Stimulated activated CD8-positive, alpha-beta memory T cell treated with anti-CD3 and anti-CD28 coated beads, Interleukin-12 subunit alpha, Interleukin-12 subunit beta, amount 100 ng/mL, for 24 hours (primary cell): Measurements from ENCODE around the gene FKBP5.
"Not testable (repeated sequence)": the region's sequence is repeated elsewhere in the genome, so short reads cannot be mapped to it uniquely, and the experiment has no call there.

ENCODE experiments used
- DNase-seq: peaks from one replicate; pipeline ENCODE4 v3.0.0-alpha.2; 2020; ENCODE audit errors: extremely low read depth

The FKBP5 gene

GRCh38 chr6:35723587-35723986 is 34.9 kb upstream of the FKBP5 start:
- no peak for DNase-seq

- DNase-seq: no peak
Observed at GRCh38 chr6:35722121-35722761, 33.5 kb upstream of the FKBP5 start.

- no peak for DNase-seq
Observed at GRCh38 chr6:35719830-35720733, 31.4 kb upstream of the FKBP5 start.

DNA sequence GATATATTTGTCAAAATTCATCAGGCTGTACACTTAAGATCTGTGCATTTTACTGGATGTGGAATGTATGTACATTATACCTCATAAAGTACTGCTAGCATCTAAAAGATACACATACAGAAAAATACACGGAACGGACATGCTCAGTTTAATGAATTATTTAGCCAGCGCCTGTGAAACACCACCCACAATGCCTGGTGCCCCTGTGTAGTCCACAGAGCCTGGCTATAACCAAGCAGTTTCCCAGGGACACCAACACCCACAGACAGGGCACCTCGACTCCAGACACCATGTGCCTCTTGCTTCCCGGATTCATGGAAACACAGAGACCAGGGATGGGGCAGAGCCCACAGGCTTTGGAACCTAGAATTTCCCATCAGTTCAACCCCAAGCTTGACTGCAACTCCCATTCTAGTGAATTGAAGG is 30.7 kb upstream of the FKBP5 start:
- no peak for DNase-seq

GRCh38 chr6:35718911-35719381 is 30.2 kb upstream of the FKBP5 start:
- no peak for DNase-seq

DNA sequence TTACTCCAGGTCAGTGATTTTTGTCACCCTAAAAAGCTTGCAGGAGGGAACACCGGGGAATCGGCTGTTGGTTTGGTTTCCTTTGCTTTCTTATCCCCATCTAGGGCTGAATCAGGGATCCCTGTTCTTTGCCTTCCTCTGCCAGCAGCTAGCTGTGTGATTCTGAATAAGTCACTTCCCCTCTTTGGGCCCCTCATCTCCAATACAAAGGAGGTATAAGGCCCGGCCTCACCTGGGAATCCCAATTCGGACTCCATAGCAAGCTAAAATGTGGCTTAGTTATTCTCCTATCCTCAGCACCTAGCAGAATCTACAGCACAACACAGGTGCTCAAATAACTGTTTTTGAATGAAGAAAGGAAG is 29.6 kb upstream of the FKBP5 start:
- no peak for DNase-seq

GRCh38 chr6:35717449-35718374 is 29.0 kb upstream of the FKBP5 start:
- no peak for DNase-seq

DNA sequence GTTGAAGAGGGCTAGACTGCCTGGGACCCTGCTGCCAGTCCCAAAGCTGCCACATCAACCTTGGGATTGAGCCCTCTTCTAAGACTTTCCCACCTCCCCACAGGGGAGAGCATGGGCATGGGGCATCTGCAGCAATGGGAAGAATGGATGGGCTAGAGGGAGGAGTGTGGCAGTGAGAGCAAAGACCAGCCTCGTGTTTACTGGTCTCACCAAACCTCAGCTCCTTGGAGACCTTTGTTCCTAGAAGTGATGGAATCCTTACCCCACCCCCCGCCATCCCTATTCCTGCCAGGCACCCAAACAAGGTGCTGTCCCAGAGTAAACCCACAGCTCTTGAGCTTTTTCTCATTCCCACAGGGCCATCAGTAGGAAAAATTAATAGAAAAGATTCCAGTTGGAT is 28.1 kb upstream of the FKBP5 start:
- DNase-seq: no peak

DNA sequence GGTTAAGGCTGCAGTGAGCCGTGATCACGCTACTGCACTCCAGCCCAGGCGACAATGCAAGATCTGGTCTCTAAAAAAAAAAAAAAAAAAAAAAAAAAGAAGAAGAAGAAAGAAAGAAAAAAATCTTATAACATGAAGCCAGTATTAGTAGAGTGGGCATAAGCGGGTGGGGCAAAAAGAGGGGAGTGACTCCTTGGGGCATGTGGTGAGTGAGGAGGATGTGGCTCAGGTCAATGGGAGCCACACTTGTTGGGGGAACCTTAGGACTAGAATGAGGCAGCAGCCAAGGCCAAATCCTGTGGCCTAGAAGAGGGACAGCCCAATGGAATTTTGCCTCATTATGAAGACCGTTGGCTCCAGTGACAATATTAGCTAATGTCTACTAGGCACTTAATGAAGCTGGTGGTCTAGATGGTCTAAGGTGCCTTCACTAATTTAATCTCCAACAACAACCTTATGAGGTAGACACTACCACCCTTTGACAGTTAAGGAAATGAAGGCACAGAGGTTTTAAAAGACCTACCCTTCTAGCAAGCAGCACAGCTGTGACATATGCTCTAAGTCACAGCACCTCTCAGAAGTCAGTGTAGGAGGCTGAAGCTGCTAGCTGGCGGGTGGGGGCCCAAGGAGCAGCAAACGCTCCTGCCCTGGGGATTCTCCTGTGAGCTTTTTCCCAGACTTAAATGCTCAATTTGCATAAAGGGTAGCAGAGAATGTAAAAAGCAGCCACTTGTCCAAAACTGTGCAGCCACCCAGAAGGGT is 24.5 kb upstream of the FKBP5 start:
- DNase-seq: no peak

- no peak for DNase-seq
Observed at GRCh38 chr6:35711731-35712130, 23.0 kb upstream of the FKBP5 start.

DNA sequence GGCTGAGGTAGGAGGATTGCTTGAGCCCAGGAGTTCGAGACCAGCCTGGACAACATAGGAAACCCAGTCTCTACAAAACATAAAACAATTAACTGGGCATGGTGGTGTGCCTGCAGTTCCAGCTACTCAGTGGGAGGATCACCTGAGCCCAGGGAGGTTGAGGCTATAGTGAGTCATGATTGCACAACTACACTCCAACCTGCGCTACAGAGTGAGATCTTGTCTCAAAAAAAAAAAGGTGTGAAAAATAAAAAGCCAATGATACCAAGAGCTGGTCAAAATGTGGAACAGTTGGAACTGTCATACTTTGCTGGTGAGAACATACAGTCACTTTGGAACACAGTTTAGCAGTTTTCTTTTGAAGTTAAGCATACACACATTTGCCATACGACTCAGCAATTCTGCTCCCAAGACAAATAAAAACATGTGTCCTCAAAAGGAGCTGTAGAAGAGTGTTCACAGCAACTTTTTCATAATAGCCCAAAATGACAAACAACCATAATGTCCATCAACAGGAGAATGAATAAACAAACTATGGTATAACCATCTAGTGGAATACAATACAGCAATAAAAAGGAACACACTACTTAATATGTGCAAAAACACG is 21.6 kb upstream of the FKBP5 start:
- no peak for DNase-seq

GRCh38 chr6:35708585-35708984 is 19.9 kb upstream of the FKBP5 start:
- no peak for DNase-seq

- DNase-seq: no peak
Observed at GRCh38 chr6:35707714-35708407, 19.1 kb upstream of the FKBP5 start.

DNA sequence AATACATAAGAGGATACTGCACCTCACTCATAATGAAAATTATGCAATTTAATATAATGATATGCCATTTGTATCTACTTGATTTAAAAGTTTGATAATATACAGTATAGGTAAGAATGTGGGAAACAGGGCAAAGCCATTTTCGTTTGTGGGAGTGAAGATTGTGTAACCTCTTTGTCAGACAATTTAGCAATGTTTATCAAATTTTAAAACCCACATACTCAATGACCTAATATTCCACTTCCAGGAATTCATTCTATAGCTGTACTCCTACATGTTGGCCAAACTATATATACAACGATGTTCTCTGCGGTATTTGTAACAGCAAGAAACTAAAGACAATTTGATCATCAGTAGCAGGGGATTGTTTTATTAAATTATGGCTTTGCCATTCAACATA is 17.8 kb upstream of the FKBP5 start:
- DNase-seq: no peak

- DNase-seq: no peak
Observed at GRCh38 chr6:35703554-35703953, 14.8 kb upstream of the FKBP5 start.

DNA sequence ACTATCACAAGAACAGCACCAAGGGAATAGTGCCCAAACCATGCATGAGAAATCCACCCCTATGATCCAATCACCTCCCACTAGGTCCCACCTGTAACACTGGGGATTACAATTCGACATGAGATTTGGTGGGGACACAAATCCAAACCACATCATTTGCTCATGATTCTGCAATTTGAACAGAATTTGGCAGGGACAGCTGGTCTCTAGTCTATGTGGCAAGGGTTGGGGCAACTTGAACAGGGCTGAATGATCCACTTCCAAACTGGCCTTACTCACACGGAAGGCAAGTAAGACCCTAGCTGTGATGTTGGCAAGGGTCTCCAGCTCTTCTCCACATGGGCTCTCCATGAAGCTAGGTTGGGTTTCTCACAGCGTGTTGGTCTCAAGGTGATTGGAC is 10.1 kb upstream of the FKBP5 start:
- no peak for DNase-seq

- not testable (repeated sequence) for DNase-seq
Observed at GRCh38 chr6:35698430-35698829, 9.7 kb upstream of the FKBP5 start.

GRCh38 chr6:35694462-35694861 is 5.7 kb upstream of the FKBP5 start:
- no peak for DNase-seq

- DNase-seq: no peak
Observed at GRCh38 chr6:35691027-35691824, 2.5 kb upstream of the FKBP5 start.

GRCh38 chr6:35690484-35690883 is 1.8 kb upstream of the FKBP5 start:
- no peak for DNase-seq
